Neural cell (in vitro differentiated cells): ENCODE data around the gene USP46. TPM values are rescaled to one million over a fixed set of nuclear protein-coding genes. Genes with fewer than 3 reads are reported as not detected.
A peak's percentile ranks its signal among the peaks of the same experiment; 100 is the strongest.

ENCODE experiments used
- H2AFZ ChIP-seq: fragments of 200-600, 300-800 bp; sonication (generic), shearing (Covaris generic); 2 replicates; pipeline ENCODE4 v1.6.0; 2014; ENCODE audit warnings: low read depth, mild to moderate bottlenecking, antibody characterized with exemption, low read length, moderate library complexity
- H3F3A ChIP-seq: fragments of 200-600 bp; shearing (Covaris generic); 2 replicates; pipeline ENCODE4 v1.6.1; 2016; ENCODE audit warnings: mild to moderate bottlenecking, moderate library complexity, mixed read lengths, antibody characterized with exemption, low read length; ENCODE audit not compliant: insufficient read depth, poor library complexity, severe bottlenecking
- H3K27ac ChIP-seq: fragments of 200-600, 300-800 bp; sonication (generic), shearing (Covaris generic); 2 replicates; pipeline ENCODE4 v1.5.1; 2014; ENCODE audit warnings: mild to moderate bottlenecking, low read length, moderate library complexity
- H3K27me3 ChIP-seq: fragments of 300-800, 200-600 bp; sonication (generic), shearing (Covaris generic); 2 replicates; pipeline ENCODE4 v1.6.0; 2014; ENCODE audit warnings: mild to moderate bottlenecking, low read depth, low read length, moderate library complexity; ENCODE audit not compliant: insufficient read depth
- H3K36me3 ChIP-seq: fragments of 300-800, 200-600 bp; sonication (generic), shearing (Covaris generic); 2 replicates; pipeline ENCODE4 v1.5.1; 2014; ENCODE audit warnings: mild to moderate bottlenecking, antibody characterized with exemption, low read length, moderate library complexity; ENCODE audit not compliant: insufficient read depth
- H3K4me2 ChIP-seq: fragments of 300-800, 200-600 bp; sonication (generic), shearing (Covaris generic); 2 replicates; pipeline ENCODE4 v1.6.0; 2014; ENCODE audit warnings: mild to moderate bottlenecking, low read length
- H3K4me3 ChIP-seq: fragments of 300-800, 200-600 bp; sonication (generic), shearing (Covaris generic); 2 replicates; pipeline ENCODE4 v1.5.1; 2014; ENCODE audit warnings: mild to moderate bottlenecking, low read length, moderate library complexity
- H3K79me2 ChIP-seq: fragments of 200-600 bp; shearing (Covaris generic); replicated peaks from 2 replicates; pipeline ENCODE4 v1.6.0; 2014; ENCODE audit warnings: mild to moderate bottlenecking, low read length, moderate library complexity; ENCODE audit not compliant: insufficient read depth
- H3K9ac ChIP-seq: fragments of 300-800, 200-600 bp; sonication (generic), shearing (Covaris generic); 2 replicates; pipeline ENCODE4 v1.6.1; 2016; ENCODE audit warnings: mild to moderate bottlenecking, low read length, mixed read lengths
- H3K9me2 ChIP-seq: fragments of 200-600 bp; shearing (Covaris generic); 2 replicates; pipeline ENCODE4 v1.6.1; 2016; ENCODE audit warnings: mild to moderate bottlenecking, low read length, mixed read lengths; ENCODE audit not compliant: insufficient read depth
- H3K9me3 ChIP-seq: fragments of 200-600, 300-800 bp; sonication (generic), shearing (Covaris generic); 2 replicates; pipeline ENCODE4 v1.6.1; 2016; ENCODE audit warnings: mild to moderate bottlenecking, mixed run types, low read length, moderate library complexity, mixed read lengths
- H4K20me1 ChIP-seq: fragments of 200-600 bp; shearing (Covaris generic); 2 replicates; pipeline ENCODE4 v1.6.1; 2016; ENCODE audit warnings: mild to moderate bottlenecking, mixed run types; ENCODE audit not compliant: insufficient read depth
- CTCF ChIP-seq: fragments of 450-650 bp; IDR thresholded peaks from 2 replicates; pipeline ENCODE4 v1.5.1; 2014; ENCODE audit warnings: antibody characterized with exemption, mild to moderate bottlenecking, moderate library complexity; ENCODE audit not compliant: poor library complexity, severe bottlenecking
- EP300 ChIP-seq: fragments of 450-650 bp; conservative IDR thresholded peaks from 2 replicates; pipeline ENCODE4 v1.6.1; 2014; ENCODE audit warnings: antibody characterized with exemption, mild to moderate bottlenecking, moderate library complexity; ENCODE audit not compliant: poor library complexity, severe bottlenecking
- EZH2 ChIP-seq: fragments of 200-600, 300-800 bp; shearing (Covaris generic), sonication (generic); IDR thresholded peaks from 2 replicates; pipeline ENCODE4 v1.6.1; 2014; ENCODE audit warnings: antibody characterized with exemption, low read length, borderline replicate concordance, mild to moderate bottlenecking; ENCODE audit not compliant: insufficient read depth, poor library complexity, severe bottlenecking
- MXI1 ChIP-seq: fragments of 450-650 bp; conservative IDR thresholded peaks from 2 replicates; pipeline ENCODE4 v1.6.1; 2014; ENCODE audit warnings: antibody characterized with exemption, mild to moderate bottlenecking; ENCODE audit not compliant: poor library complexity, severe bottlenecking
- POLR2AphosphoS5 ChIP-seq: IDR thresholded peaks from 2 replicates; pipeline ENCODE4 v1.6.1; 2012
- RAD21 ChIP-seq: fragments of 450-650 bp; conservative IDR thresholded peaks from 2 replicates; pipeline ENCODE4 v1.6.1; 2014; ENCODE audit warnings: antibody characterized with exemption, mild to moderate bottlenecking, moderate library complexity
- REST ChIP-seq: IDR thresholded peaks from 2 replicates; pipeline ENCODE4 v1.6.1; 2012; ENCODE audit warnings: borderline replicate concordance
- SMC3 ChIP-seq: fragments of 450-650 bp; conservative IDR thresholded peaks from 2 replicates; pipeline ENCODE4 v1.6.1; 2014; ENCODE audit warnings: antibody characterized with exemption, mild to moderate bottlenecking, moderate library complexity; ENCODE audit not compliant: poor library complexity
- TAF1 ChIP-seq: IDR thresholded peaks from 2 replicates; pipeline ENCODE4 v1.6.1; 2012; ENCODE audit warnings: low read depth
- polyA plus RNA-seq: library from polyadenylated mRNA; depleted of rRNA; stranded (reverse); fragments of >200 nt; gene quantifications from 2 replicates; pipeline ENCODE4 v1.2.3, GENCODE V29; 2014

The USP46 gene
- polyA plus RNA-seq, 1 donor from 2014 or later: 14.1 TPM

- H2AFZ ChIP-seq: no peak overlapping the region
- no peaks in the 10 kb centered on the region for H3K79me2 ChIP-seq
- no peaks in the 10 kb centered on the region for H4K20me1 ChIP-seq
- H3K27ac ChIP-seq: no peak overlapping the region
- TF ChIP-seq TAF1 (no peak), EZH2 (no peak), MXI1 (no peak), RAD21 (no peak), REST (no peak)
- H3K27me3 ChIP-seq: no peaks in the 10 kb centered on the region
- H3K9ac ChIP-seq: no peak overlapping the region
- no peaks in the 10 kb centered on the region for H3F3A ChIP-seq
- no peaks in the 10 kb centered on the region for H3K36me3 ChIP-seq
- no peaks in the 10 kb centered on the region for H3K9me3 ChIP-seq
- no peaks in the 10 kb centered on the region for H3K9me2 ChIP-seq
- H3K4me2 ChIP-seq: no peak overlapping the region
- H3K4me3 ChIP-seq: no peak overlapping the region
Observed at GRCh38 chr4:52661966-52662690, 3.0 kb upstream of the USP46 start.

- Histone ChIP-seq H3K27ac (no peak overlapping the region), H3K9ac (no peak overlapping the region), H3K79me2 (no peaks in the 10 kb centered on the region), H3K9me3 (no peaks in the 10 kb centered on the region), H4K20me1 (no peaks in the 10 kb centered on the region), H3K36me3 (no peaks in the 10 kb centered on the region), H3K4me2 (no peak overlapping the region), H3K27me3 (no peaks in the 10 kb centered on the region), H3K9me2 (no peaks in the 10 kb centered on the region), H2AFZ (no peak overlapping the region), H3F3A (no peaks in the 10 kb centered on the region), H3K4me3 (no peak overlapping the region)
- TF ChIP-seq MXI1 (no peak), EP300 (no peak)
Observed at GRCh38 chr4:52660643-52661042, 1.5 kb upstream of the USP46 start.

GRCh38 chr4:52659722-52660261 lies 691 bp upstream of the USP46 start:
- no peak overlapping the region for H3K27ac ChIP-seq
- TF ChIP-seq MXI1 (no peak), POLR2AphosphoS5 (no peak), REST (no peak), RAD21 (no peak), EP300 (no peak), SMC3 (no peak), TAF1 (no peak), EZH2 (no peak), CTCF (no peak)
- H3K36me3 ChIP-seq: no peaks in the 10 kb centered on the region
- no peaks in the 10 kb centered on the region for H3K79me2 ChIP-seq
- peak overlapping the region; percentile 82 for H3K9ac ChIP-seq
- H3K9me2 ChIP-seq: no peaks in the 10 kb centered on the region
- no peaks in the 10 kb centered on the region for H3F3A ChIP-seq
- no peaks in the 10 kb centered on the region for H3K27me3 ChIP-seq
- peak overlapping the region; percentile 62 for H3K4me2 ChIP-seq
- H3K4me3 ChIP-seq: peak overlapping the region; percentile 78
- peak overlapping the region; percentile 60 for H2AFZ ChIP-seq
- H3K9me3 ChIP-seq: no peaks in the 10 kb centered on the region
- no peaks in the 10 kb centered on the region for H4K20me1 ChIP-seq
